ENCODE results near the gene PLEKHA4. TPM values are rescaled to one million over a fixed set of nuclear protein-coding genes. Genes with fewer than 3 reads are reported as not detected.
"Not testable (repeated sequence)": the region's sequence is repeated elsewhere in the genome, so short reads cannot be mapped to it uniquely, and the experiment has no call there.

The PLEKHA4 gene
- total RNA-seq, 1 donor from 2014 or later, result 14.1 TPM

- H3K27ac ChIP-seq (ENCODE audit: low read depth, low read length), result peak overlapping the region; percentile 75
- peak overlapping the region; percentile 68 to 87 (median 85) for H3K9ac ChIP-seq (ENCODE audit: low read depth in 1 of 3, low read length in 3 of 3)
- no peaks in the 10 kb centered on the region for H3K27me3 ChIP-seq (ENCODE audit: control insufficient read depth in 3 of 3, insufficient read depth in 3 of 3, low read length in 3 of 3)
- peaks cover 8 to 24% (median 18%) of the 10 kb centered on the region in 3 donors for H3K4me1 ChIP-seq (ENCODE audit: control insufficient read depth in 3 of 3, insufficient read depth in 3 of 3, low read length in 3 of 3)
- H3K4me3 ChIP-seq (ENCODE audit: low read length in 3 of 3), result peak overlapping the region; percentile 73 to 94 (median 94)
- H3K9me3 ChIP-seq (ENCODE audit: control insufficient read depth in 3 of 3, low read length in 3 of 3), result no peaks in the 10 kb centered on the region
- H3K36me3 ChIP-seq (ENCODE audit: control insufficient read depth in 3 of 3, insufficient read depth in 3 of 3, low read length in 3 of 3), result peaks cover 0 to 13% (median 9%) of the 10 kb centered on the region in 3 donors
Observed at GRCh38 chr19:48795055-48795684, 73.2 kb downstream of the PLEKHA4 start.

- H3K27ac ChIP-seq (ENCODE audit: low read depth, low read length), result peak overlapping the region; percentile 75
- H3K4me1 ChIP-seq (ENCODE audit: control insufficient read depth in 3 of 3, insufficient read depth in 3 of 3, low read length in 3 of 3), result peaks cover 8 to 24% (median 18%) of the 10 kb centered on the region in 3 donors
- peaks cover 0 to 11% (median 4%) of the 10 kb centered on the region in 3 donors for H3K36me3 ChIP-seq (ENCODE audit: control insufficient read depth in 3 of 3, insufficient read depth in 3 of 3, low read length in 3 of 3)
- H3K9me3 ChIP-seq (ENCODE audit: control insufficient read depth in 3 of 3, low read length in 3 of 3), result no peaks in the 10 kb centered on the region
- H3K9ac ChIP-seq (ENCODE audit: low read depth in 1 of 3, low read length in 3 of 3), result peak overlapping the region in 2 of 3 donors; percentile 68 to 85
- H3K27me3 ChIP-seq (ENCODE audit: control insufficient read depth in 3 of 3, insufficient read depth in 3 of 3, low read length in 3 of 3), result no peaks in the 10 kb centered on the region
- H3K4me3 ChIP-seq (ENCODE audit: low read length in 3 of 3), result no peak overlapping the region
Observed at GRCh38 chr19:48794291-48794690, 74.1 kb downstream of the PLEKHA4 start.

GRCh38 chr19:48793271-48793670 lies 75.1 kb downstream of the PLEKHA4 start:
- peaks cover 8 to 24% (median 18%) of the 10 kb centered on the region in 3 donors for H3K4me1 ChIP-seq (ENCODE audit: control insufficient read depth in 3 of 3, insufficient read depth in 3 of 3, low read length in 3 of 3)
- no peaks in the 10 kb centered on the region for H3K27me3 ChIP-seq (ENCODE audit: control insufficient read depth in 3 of 3, insufficient read depth in 3 of 3, low read length in 3 of 3)
- no peak overlapping the region for H3K27ac ChIP-seq (ENCODE audit: low read depth, low read length)
- H3K9ac ChIP-seq (ENCODE audit: low read depth in 1 of 3, low read length in 3 of 3), result no peak overlapping the region
- H3K9me3 ChIP-seq (ENCODE audit: control insufficient read depth in 3 of 3, low read length in 3 of 3), result no peaks in the 10 kb centered on the region
- H3K36me3 ChIP-seq (ENCODE audit: control insufficient read depth in 3 of 3, insufficient read depth in 3 of 3, low read length in 3 of 3), result peaks cover 0 to 9% (median 2%) of the 10 kb centered on the region in 3 donors
- H3K4me3 ChIP-seq (ENCODE audit: low read length in 3 of 3), result no peak overlapping the region

- H3K27me3 ChIP-seq (ENCODE audit: control insufficient read depth in 3 of 3, insufficient read depth in 3 of 3, low read length in 3 of 3); H3K9me3 ChIP-seq (ENCODE audit: control insufficient read depth in 3 of 3, low read length in 3 of 3): not testable (repeated sequence)
- peak overlapping the region; percentile 46 for H3K27ac ChIP-seq (ENCODE audit: low read depth, low read length)
Observed at GRCh38 chr19:48787331-48787730, 81.1 kb downstream of the PLEKHA4 start.

More at GRCh38 chr19:48787331-48787730, 81.1 kb downstream of the PLEKHA4 start:
- peak overlapping the region in 1 of 3 donors; percentile 64 for H3K9ac ChIP-seq (ENCODE audit: low read depth in 1 of 3, low read length in 3 of 3)
- not testable (repeated sequence) for H3K4me3 ChIP-seq (ENCODE audit: low read length in 3 of 3); H3K4me1 ChIP-seq (ENCODE audit: control insufficient read depth in 3 of 3, insufficient read depth in 3 of 3, low read length in 3 of 3); H3K36me3 ChIP-seq (ENCODE audit: control insufficient read depth in 3 of 3, insufficient read depth in 3 of 3, low read length in 3 of 3)

Small RNA genes lying within 50 kb of the gene (small RNA-seq; reads per million reads assigned to genes)
- gene RNU6-317P, result not detected

Other genes starting within 250 kb of the PLEKHA4 start
- gene RPL18, start 249.4 kb downstream of the PLEKHA4 start, total RNA-seq, result 2,225 TPM
- 2.1 TPM for gene SPHK2, start 249.1 kb downstream of the PLEKHA4 start, total RNA-seq
- 6.8 TPM for gene DBP, start 231.2 kb downstream of the PLEKHA4 start, total RNA-seq
- 3.7 TPM for gene CA11, start 222.4 kb downstream of the PLEKHA4 start, total RNA-seq
- gene NTN5, start 195.6 kb downstream of the PLEKHA4 start, total RNA-seq, result under 0.01 TPM
- not detected for gene FUT2, start 172.6 kb downstream of the PLEKHA4 start, total RNA-seq
- gene MAMSTR, start 148.9 kb downstream of the PLEKHA4 start, total RNA-seq, result 5.2 TPM
- gene RASIP1, start 128.0 kb downstream of the PLEKHA4 start, total RNA-seq, result 23.5 TPM
- 0.52 TPM for gene IZUMO1, start 121.7 kb downstream of the PLEKHA4 start, total RNA-seq
- 1.0 TPM for gene FUT1, start 116.0 kb downstream of the PLEKHA4 start, total RNA-seq
- not detected for gene FGF21, start 113.1 kb downstream of the PLEKHA4 start, total RNA-seq
- 13.6 TPM for gene BCAT2, start 57.6 kb downstream of the PLEKHA4 start, total RNA-seq
- 0.52 TPM for gene HSD17B14, start 32.1 kb downstream of the PLEKHA4 start, total RNA-seq
- gene PPP1R15A, start 3.8 kb upstream of the PLEKHA4 start, total RNA-seq, result 26.1 TPM
- not detected for gene TULP2, start 30.1 kb upstream of the PLEKHA4 start, total RNA-seq
- gene NUCB1, start 31.7 kb upstream of the PLEKHA4 start, total RNA-seq, result 107 TPM
- gene DHDH, start 65.1 kb upstream of the PLEKHA4 start, total RNA-seq, result not detected
- gene BAX, start 86.3 kb upstream of the PLEKHA4 start, total RNA-seq, result 20.4 TPM
- gene FTL, start 96.7 kb upstream of the PLEKHA4 start, total RNA-seq, result 470 TPM
- gene GYS1, start 124.7 kb upstream of the PLEKHA4 start, total RNA-seq, result 42.8 TPM
- 101 TPM for gene RUVBL2, start 125.3 kb upstream of the PLEKHA4 start, total RNA-seq
- not detected for gene LHB, start 148.5 kb upstream of the PLEKHA4 start, total RNA-seq
- not detected for gene CGB3, start 155.7 kb upstream of the PLEKHA4 start, total RNA-seq
- gene CGB2, start 163.3 kb upstream of the PLEKHA4 start, total RNA-seq, result not detected
- gene CGB1, start 168.3 kb upstream of the PLEKHA4 start, total RNA-seq, result not detected
- gene CGB5, start 175.2 kb upstream of the PLEKHA4 start, total RNA-seq, result not detected
- not detected for gene CGB8, start 180.5 kb upstream of the PLEKHA4 start, total RNA-seq
- gene CGB7, start 189.1 kb upstream of the PLEKHA4 start, total RNA-seq, result 0.52 TPM
- not detected for gene NTF4, start 196.2 kb upstream of the PLEKHA4 start, total RNA-seq
- 3.7 TPM for gene KCNA7, start 204.1 kb upstream of the PLEKHA4 start, total RNA-seq
- gene SNRNP70, start 216.8 kb upstream of the PLEKHA4 start, total RNA-seq, result 103 TPM
- 18.3 TPM for gene LIN7B, start 245.8 kb upstream of the PLEKHA4 start, total RNA-seq

All from skeletal muscle tissue (tissue), 5 donors.